GM12864 (cell line): ENCODE data around the gene BRD1.
A peak's percentile ranks its signal among the peaks of the same experiment; 100 is the strongest.

ENCODE experiments used
- DNase-seq: peaks from one replicate; pipeline ENCODE4 v3.0.0-alpha.2; 2011; ENCODE audit warnings: low read depth
- H3K4me3 ChIP-seq: 2 replicates; pipeline ENCODE4 v1.5.1; 2011; ENCODE audit warnings: mild to moderate bottlenecking, low read depth, low read length, control low read depth
- CTCF ChIP-seq: IDR thresholded peaks from 2 replicates; pipeline ENCODE4 v1.5.1; 2011; ENCODE audit warnings: low read depth, mild to moderate bottlenecking, moderate library complexity, low read length, control low read depth, inconsistent platforms; ENCODE audit errors: missing control alignments

BRD1 gene

GRCh38 chr22:49726022-49726681 lies 101.5 kb downstream of the BRD1 start:
- no peak overlapping the region for H3K4me3 ChIP-seq
- DNase-seq = no peak
- TF ChIP-seq CTCF = no peak

- DNase-seq = no peak
- TF ChIP-seq CTCF = no peak
- no peak overlapping the region for H3K4me3 ChIP-seq
Measured at GRCh38 chr22:49725516-49725915, 102.2 kb downstream of the BRD1 start.

GRCh38 chr22:49724893-49725489 lies 102.7 kb downstream of the BRD1 start:
- DNase-seq = peak; percentile 8
- peak overlapping the region; percentile 60 for H3K4me3 ChIP-seq
- TF ChIP-seq CTCF = peak; percentile 79

- TF ChIP-seq CTCF = no peak
- no peak for DNase-seq
- peak overlapping the region; percentile 60 for H3K4me3 ChIP-seq
Measured at GRCh38 chr22:49724030-49724892, 103.4 kb downstream of the BRD1 start.

- TF ChIP-seq CTCF = no peak
- no peak for DNase-seq
- 0 out of 2 replicates have a peak overlapping the region, but pooled peaks have one; percentile 60 for H3K4me3 ChIP-seq
Measured at GRCh38 chr22:49723478-49724029, 104.1 kb downstream of the BRD1 start.
